Pancreas (tissue), 10 donors: Measurements from ENCODE around the gene SLC35A4. TPM values are rescaled to one million over a fixed set of nuclear protein-coding genes. Genes with fewer than 3 reads are reported as not detected.
"Not testable (repeated sequence)": the region's sequence is repeated elsewhere in the genome, so short reads cannot be mapped to it uniquely, and the experiment has no call there.

Experiments
- ATAC-seq, 4 donors: fragments of 200-7000 bp; cut with Tn5 transposase; one replicate each; pipeline versions ENCODE4 v1.8.0 to v1.9.1; 2020; ENCODE audit warnings: mild to moderate bottlenecking in 4 of 4, moderate library complexity in 4 of 4
- DNase-seq, 6 donors: peaks; one replicate each; pipeline ENCODE4 v3.0.0-alpha.2; 2020
- FAIRE-seq: peaks from 2 replicates; lab custom pipeline; 2012; peaks lifted over from hg19 to GRCh38; lab: Jason Lieb, UNC
- H3K27ac ChIP-seq, 4 donors: fragments of 200-600 bp; sonication (generic); 1 replicate in 3 of 4; 2 replicates in 1 of 4; pipeline versions ENCODE4 v1.5.0 to v1.8.0; 2020
- H3K27me3 ChIP-seq, 4 donors: fragments of 200-600 bp; one replicate each; pipeline ENCODE4 v1.8.0; 2021
- H3K36me3 ChIP-seq, 3 donors: fragments of 200-600 bp; sonication (generic) in 1 of 3; one replicate each; pipeline versions ENCODE4 v1.5.0 to v1.8.0; 2020 to 2021
- H3K4me1 ChIP-seq, 3 donors: fragments of 200-600 bp; one replicate each; pipeline ENCODE4 v1.8.0; 2021
- H3K4me3 ChIP-seq, 4 donors: fragments of 200-600 bp; sonication (generic) in 2 of 4; one replicate each; pipeline versions ENCODE4 v1.5.0 to v1.8.0; 2020 to 2021
- H3K9me3 ChIP-seq, 4 donors: fragments of 200-600 bp; one replicate each; pipeline ENCODE4 v1.8.0; 2021
- WGBS, 2 donors: extraction: QIAGEN DNeasy Blood & Tissue Kit; methylation state at CpG; one replicate each; pipeline ENCODE4 v1.1.7; 2013; 5-methylcytosine and 5-hydroxymethylcytosine counted together
- intact Hi-C, 3 donors: fragments of 100-400 bp; cut with DNase I; formaldehyde crosslinking; loops; one replicate each; pipeline versions ENCODE4 v1.11.1 to v1.14.2; 2022
- polyA plus RNA-seq, 2 donors: library from polyadenylated mRNA; stranded (reverse); fragments of 200-250 nt; gene quantifications; one replicate each; pipeline ENCODE4 v1.2.3, GENCODE V29; 2013
- total RNA-seq, 6 donors: library from RNA; stranded (reverse); fragmentation: NEBNext Ultra II Directional in 4 of 6; extraction: Animal tissue kit (Norgen Biotek cat#: 25700) in 4 of 6; gene quantifications; one replicate each; pipeline versions ENCODE4 v1.2.1 to v1.2.4, GENCODE V29; 2021 to 2023
- TF ChIP-seq, protein P1 (sequence below), 4 donors: fragments of 200-600 bp; sonication (generic) in 3 of 4; IDR thresholded peaks; one replicate each; pipeline versions ENCODE4 v1.5.0 to v1.8.0; 2021; ENCODE audit warnings: antibody characterized with exemption in 4 of 4
- donor health status: healthy with polysubstance abuse.
- donor health status: DM: no; HTN: no; CAD: no; lungs with moderate emphysema.
- donor health status: DM: no; HTN: no; CAD: no.
- donor health status: control.
- donor health status: control.
- donor health status: Bipolar disorder and iron deficiency.
- donor health status: DM: yes; HTN: yes; CAD: no.
- donor health status: DM: no; HTN: no; CAD: no.
- donor health status: DM: no; HTN: no; CAD: no.
- donor health status: DM: yes; HTN: yes; CAD: no.

Gene SLC35A4
- total and polyA plus RNA-seq, 8 donors: 17.0 to 36.5 (median 25.4) TPM

DNA sequence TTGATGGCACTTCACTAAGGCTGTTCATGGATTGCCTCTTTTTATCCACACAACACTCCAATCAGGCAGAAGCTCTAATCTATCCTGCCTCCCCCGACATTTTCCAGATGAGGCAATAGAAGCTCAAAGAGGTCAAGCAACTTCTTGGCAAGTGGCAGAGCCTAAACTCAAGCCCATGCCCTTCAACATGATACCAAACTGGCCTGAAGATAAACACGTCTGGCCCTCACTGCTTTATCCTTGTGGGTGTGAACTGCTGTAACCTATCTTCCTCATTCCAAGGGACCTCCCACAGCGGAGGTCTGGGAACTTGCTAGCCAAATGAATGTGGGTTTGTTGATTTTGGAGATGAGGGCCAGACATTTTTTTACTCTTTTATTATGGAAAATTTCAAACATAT, 9.5 kb downstream of the SLC35A4 start:
- TF ChIP-seq, protein P1, sequence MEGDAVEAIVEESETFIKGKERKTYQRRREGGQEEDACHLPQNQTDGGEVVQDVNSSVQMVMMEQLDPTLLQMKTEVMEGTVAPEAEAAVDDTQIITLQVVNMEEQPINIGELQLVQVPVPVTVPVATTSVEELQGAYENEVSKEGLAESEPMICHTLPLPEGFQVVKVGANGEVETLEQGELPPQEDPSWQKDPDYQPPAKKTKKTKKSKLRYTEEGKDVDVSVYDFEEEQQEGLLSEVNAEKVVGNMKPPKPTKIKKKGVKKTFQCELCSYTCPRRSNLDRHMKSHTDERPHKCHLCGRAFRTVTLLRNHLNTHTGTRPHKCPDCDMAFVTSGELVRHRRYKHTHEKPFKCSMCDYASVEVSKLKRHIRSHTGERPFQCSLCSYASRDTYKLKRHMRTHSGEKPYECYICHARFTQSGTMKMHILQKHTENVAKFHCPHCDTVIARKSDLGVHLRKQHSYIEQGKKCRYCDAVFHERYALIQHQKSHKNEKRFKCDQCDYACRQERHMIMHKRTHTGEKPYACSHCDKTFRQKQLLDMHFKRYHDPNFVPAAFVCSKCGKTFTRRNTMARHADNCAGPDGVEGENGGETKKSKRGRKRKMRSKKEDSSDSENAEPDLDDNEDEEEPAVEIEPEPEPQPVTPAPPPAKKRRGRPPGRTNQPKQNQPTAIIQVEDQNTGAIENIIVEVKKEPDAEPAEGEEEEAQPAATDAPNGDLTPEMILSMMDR (IDR thresholded peaks at IDR 0.05): no peak
- Histone ChIP-seq H3K27ac (peak overlapping the region in 2 of 4 donors; percentile 2 to 37), H3K4me3 (no peak overlapping the region), H3K4me1 (no peaks in the 10 kb centered on the region), H3K9me3 (no peaks in the 10 kb centered on the region), H3K27me3 (no peaks in the 10 kb centered on the region), H3K36me3 (no peaks in the 10 kb centered on the region)
- DNase-seq: no peak
- WGBS, 2 donors: 22 to 27% methylated on average over 3 of the region's 3 CpGs
- no peak for FAIRE-seq
- ATAC-seq: peak in 3 of 4 donors; percentile 54 to 62 (median 61)
- intact Hi-C loops: no loop called here

- intact Hi-C loops: no loop called here
- H3K36me3 ChIP-seq: no peaks in the 10 kb centered on the region
- no peaks in the 10 kb centered on the region for H3K9me3 ChIP-seq
- no peaks in the 10 kb centered on the region for H3K27me3 ChIP-seq
- H3K4me3 ChIP-seq: no peak overlapping the region
- peak in 3 of 4 donors; percentile 66 to 86 (median 85) for ATAC-seq
- no peak for FAIRE-seq
- no peak overlapping the region for H3K27ac ChIP-seq
- TF ChIP-seq, protein P1 (IDR thresholded peaks at IDR 0.05): no peak
- no peak for DNase-seq
- no peaks in the 10 kb centered on the region for H3K4me1 ChIP-seq
- WGBS, 2 donors: 81 to 83% methylated on average over 8 of the region's 8 CpGs
Observed at GRCh38 chr5:140575309-140575708, 10.7 kb downstream of the SLC35A4 start.

- intact Hi-C loops: no loop called here
- H3K4me3 ChIP-seq: no peak overlapping the region
- H3K27ac ChIP-seq: peak overlapping the region in 1 of 4 donors; percentile 13
- FAIRE-seq (no peak), ATAC-seq (peak in 1 of 4 donors; percentile 58), DNase-seq (no peak)
- 64 to 77% methylated on average over 2 of the region's 2 CpGs for WGBS, 2 donors
- no peaks in the 10 kb centered on the region for H3K4me1 ChIP-seq
- no peaks in the 10 kb centered on the region for H3K9me3 ChIP-seq
- TF ChIP-seq, protein P1 (IDR thresholded peaks at IDR 0.05): no peak
- H3K27me3 ChIP-seq: no peaks in the 10 kb centered on the region
- no peaks in the 10 kb centered on the region for H3K36me3 ChIP-seq
Observed at GRCh38 chr5:140576776-140577201, 12.2 kb downstream of the SLC35A4 start.

DNA sequence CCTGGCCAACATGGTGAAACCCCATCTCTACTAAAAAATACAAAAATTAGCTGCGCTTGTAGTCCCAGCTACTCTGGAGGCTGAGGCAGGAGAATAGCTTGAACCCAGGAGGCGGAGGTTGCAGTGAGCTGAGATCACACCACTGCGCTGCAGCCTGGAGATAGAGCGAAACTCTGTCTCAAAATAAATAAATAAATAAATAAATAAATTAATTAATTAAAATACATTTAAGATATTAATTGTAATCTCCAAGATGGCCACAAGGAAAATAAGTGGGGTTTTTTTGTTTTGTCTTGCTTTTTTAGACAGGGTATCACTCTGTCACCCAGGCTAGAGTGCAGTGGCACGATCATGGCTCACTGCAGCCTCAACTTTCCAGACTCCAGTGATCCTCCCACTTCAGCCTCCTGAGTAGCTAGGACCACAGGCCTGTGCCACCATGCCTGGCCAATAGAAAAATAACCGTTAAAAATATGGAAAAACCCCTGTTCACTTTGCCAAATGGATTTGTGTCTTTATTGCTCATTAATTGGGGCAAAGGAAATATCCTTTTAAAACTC, 14.6 kb downstream of the SLC35A4 start:
- H3K27ac ChIP-seq, ATAC-seq, H3K4me1 ChIP-seq, DNase-seq, intact Hi-C loops, H3K36me3 ChIP-seq, H3K27me3 ChIP-seq, H3K9me3 ChIP-seq, FAIRE-seq, H3K4me3 ChIP-seq: not testable (repeated sequence)
- 88 to 93% methylated on average over 6 of the region's 6 CpGs for WGBS, 2 donors

DNA sequence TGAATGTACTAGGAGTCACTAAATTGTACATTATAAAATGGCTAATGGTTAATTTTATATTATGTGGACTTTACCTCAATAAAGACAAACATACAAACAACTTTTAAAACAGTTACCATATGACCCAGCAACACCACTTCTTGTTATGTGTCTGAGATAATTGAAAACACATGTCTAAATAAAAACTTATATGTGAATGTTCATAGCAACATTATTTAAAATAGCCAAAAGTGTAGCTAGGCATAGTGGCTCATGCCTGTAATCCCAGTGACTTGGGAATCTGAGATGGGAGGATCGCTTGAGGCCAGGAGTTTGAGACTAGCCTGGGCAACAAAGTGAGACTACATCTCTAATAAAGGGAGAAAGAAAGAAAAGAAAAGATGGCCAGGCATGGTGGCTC, 22.9 kb downstream of the SLC35A4 start:
- 91 to 92% methylated on average over 1 of the region's 1 CpG for WGBS, 2 donors
- DNase-seq: no peak
- Histone ChIP-seq H3K4me3 (no peak overlapping the region), H3K4me1 (no peaks in the 10 kb centered on the region), H3K9me3 (no peaks in the 10 kb centered on the region), H3K27me3 (no peaks in the 10 kb centered on the region), H3K36me3 (no peaks in the 10 kb centered on the region), H3K27ac (no peak overlapping the region)
- TF ChIP-seq, protein P1 (IDR thresholded peaks at IDR 0.05): no peak
- FAIRE-seq: peak; percentile 47
- intact Hi-C loops: no loop called here
- no peak for ATAC-seq
